Heart right ventricle (tissue), 16 donors: ENCODE results near the gene PPFIBP1. TPM values are rescaled to one million over a fixed set of nuclear protein-coding genes. Genes with fewer than 3 reads are reported as not detected.

Experiments
- ATAC-seq, 8 donors: fragments of 200-7000 bp; cut with Tn5 transposase; one replicate each; pipeline ENCODE4 v1.9.1; 2020; ENCODE audit warnings: mild to moderate bottlenecking in 8 of 8, moderate library complexity in 8 of 8, moderate number of reproducible peaks in 1 of 8
- DNase-seq, 2 donors: peaks; one replicate each; pipeline ENCODE4 v3.0.0-alpha.2; 2020
- H3K27ac ChIP-seq, 10 donors: fragments of 200-600 bp; sonication (generic) in 2 of 10; one replicate each; pipeline versions ENCODE4 v1.5.0 to v1.8.0; 2020 to 2022; ENCODE audit warnings: mild to moderate bottlenecking in 3 of 10
- H3K27me3 ChIP-seq, 7 donors: fragments of 200-600 bp; one replicate each; pipeline ENCODE4 v1.8.0; 2021 to 2022; ENCODE audit warnings: mild to moderate bottlenecking in 2 of 7
- H3K36me3 ChIP-seq, 9 donors: fragments of 200-600 bp; sonication (generic) in 1 of 9; one replicate each; pipeline versions ENCODE4 v1.5.0 to v1.8.0; 2020 to 2022; ENCODE audit warnings: mild to moderate bottlenecking in 2 of 9
- H3K4me1 ChIP-seq, 9 donors: fragments of 200-600 bp; sonication (generic) in 1 of 9; one replicate each; pipeline versions ENCODE4 v1.5.0 to v1.8.0; 2020 to 2022; ENCODE audit warnings: mild to moderate bottlenecking in 4 of 9
- H3K4me3 ChIP-seq, 10 donors: fragments of 200-600 bp; sonication (generic) in 2 of 10; one replicate each; pipeline versions ENCODE4 v1.5.0 to v1.8.0; 2020 to 2022; ENCODE audit warnings: mild to moderate bottlenecking in 7 of 10, moderate library complexity in 2 of 10
- H3K9me3 ChIP-seq, 11 donors: fragments of 200-600 bp in 10 of 11; sonication (generic) in 2 of 11; one replicate each; pipeline versions ENCODE4 v1.5.0 to v1.8.0; 2013 to 2022; ENCODE audit warnings: mild to moderate bottlenecking in 2 of 11, control low read depth in 1 of 11, moderate library complexity in 1 of 11
- WGBS, 2 donors: extraction: QIAGEN DNeasy Blood & Tissue Kit; methylation state at CpG; one replicate each; pipeline ENCODE4 v1.1.7; 2013; ENCODE audit warnings: inconsistent platforms in 1 of 2; 5-methylcytosine and 5-hydroxymethylcytosine counted together
- intact Hi-C, 10 donors: fragments of 100-400 bp; cut with DNase I; formaldehyde crosslinking; loops; one replicate each; pipeline versions ENCODE4 v1.11.1 to v1.14.2; 2022
- polyA plus RNA-seq, 2 donors: library from polyadenylated mRNA; stranded (reverse); fragments of 200-250 nt; gene quantifications; one replicate each; pipeline ENCODE4 v1.2.3, GENCODE V29; 2013
- total RNA-seq, 10 donors: library from RNA; stranded (reverse); fragmentation: NEBNext Ultra II Directional in 3 of 10; extraction: Animal tissue kit (Norgen Biotek cat#: 25700) in 3 of 10; gene quantifications; one replicate each; pipeline versions ENCODE4 v1.2.1 to v1.2.4, GENCODE V29; 2021 to 2023
- TF ChIP-seq, protein P1 (sequence below), 9 donors: fragments of 200-600 bp; sonication (generic) in 2 of 9; IDR thresholded peaks; one replicate each; pipeline versions ENCODE4 v1.5.0 to v1.8.0; 2021 to 2022; ENCODE audit warnings: antibody characterized with exemption in 9 of 9, mild to moderate bottlenecking in 5 of 9, moderate library complexity in 1 of 9
- donor health status: Arrhythmogenic right ventricular cardiomyopathy.
- donor health status: ischemic (EF 13 %, LVEDD 7.1; RV severe dilation, severe dysfunction).
- donor health status: healthy with polysubstance abuse.
- donor health status: DM: no; HTN: yes; CAD: no.
- donor health status: DM: no; HTN: no; CAD: no.
- donor health status: ischemic (EF 25% LVEDD 6.9; RV normal size, moderate dysfunction).
- donor health status: ischemic (EF 25% LVEDD 5.7; RV mildly dilated, moderate dysfunction).
- donor health status: healthy.
- donor health status: DM: yes; HTN: yes; CAD: no.
- donor health status: Ischemic cardiomyopathy.
- donor health status: ischemic (EF 35%, LVEDD 5.7; RV mildly dilated, moderate dysfunction).
- donor health status: nonischemic (EF 11% LVEDD 7.7; RV severe dilation, severe dysfunction).
- donor health status: DM: yes; HTN: yes; CAD: no.
- donor health status: PGD.
- donor health status: ischemic (EF 29% LVEDD 5.4; RV normal size, mild dysfunction).
- donor health status: nonischemic (EF 23%, LVEDD 6.1; RV moderate dilation, normal function).

Gene PPFIBP1
- total and polyA plus RNA-seq, 12 donors = 22.9 to 450 (median 314) TPM

- Histone ChIP-seq H3K27me3 (no peaks in the 10 kb centered on the region), H3K27ac (peak overlapping the region; percentile 52 to 96 (median 80)), H3K4me1 (peaks cover 20 to 99% (median 91%) of the 10 kb centered on the region in 9 donors), H3K9me3 (no peaks in the 10 kb centered on the region), H3K4me3 (peak overlapping the region in 4 of 10 donors; percentile 5 to 31 (median 18)), H3K36me3 (no peaks in the 10 kb centered on the region)
- TF ChIP-seq, protein P1, sequence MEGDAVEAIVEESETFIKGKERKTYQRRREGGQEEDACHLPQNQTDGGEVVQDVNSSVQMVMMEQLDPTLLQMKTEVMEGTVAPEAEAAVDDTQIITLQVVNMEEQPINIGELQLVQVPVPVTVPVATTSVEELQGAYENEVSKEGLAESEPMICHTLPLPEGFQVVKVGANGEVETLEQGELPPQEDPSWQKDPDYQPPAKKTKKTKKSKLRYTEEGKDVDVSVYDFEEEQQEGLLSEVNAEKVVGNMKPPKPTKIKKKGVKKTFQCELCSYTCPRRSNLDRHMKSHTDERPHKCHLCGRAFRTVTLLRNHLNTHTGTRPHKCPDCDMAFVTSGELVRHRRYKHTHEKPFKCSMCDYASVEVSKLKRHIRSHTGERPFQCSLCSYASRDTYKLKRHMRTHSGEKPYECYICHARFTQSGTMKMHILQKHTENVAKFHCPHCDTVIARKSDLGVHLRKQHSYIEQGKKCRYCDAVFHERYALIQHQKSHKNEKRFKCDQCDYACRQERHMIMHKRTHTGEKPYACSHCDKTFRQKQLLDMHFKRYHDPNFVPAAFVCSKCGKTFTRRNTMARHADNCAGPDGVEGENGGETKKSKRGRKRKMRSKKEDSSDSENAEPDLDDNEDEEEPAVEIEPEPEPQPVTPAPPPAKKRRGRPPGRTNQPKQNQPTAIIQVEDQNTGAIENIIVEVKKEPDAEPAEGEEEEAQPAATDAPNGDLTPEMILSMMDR (IDR thresholded peaks at IDR 0.05) = no peak
- DNase-seq (no peak), ATAC-seq (peak in 1 of 8 donors; percentile 13)
- intact Hi-C loops = loop anchor here in 2 of 10 donors (2.0 kb wide), 2 partner anchors 29 to 31 kb away; partner anchors contain the start of gene PPFIBP1 (in 1 of the 2)
- 27 to 39% methylated on average over 6 of the region's 6 CpGs for WGBS, 2 donors
Measured at GRCh38 chr12:27555925-27556778, 32.1 kb downstream of the PPFIBP1 start.

DNA sequence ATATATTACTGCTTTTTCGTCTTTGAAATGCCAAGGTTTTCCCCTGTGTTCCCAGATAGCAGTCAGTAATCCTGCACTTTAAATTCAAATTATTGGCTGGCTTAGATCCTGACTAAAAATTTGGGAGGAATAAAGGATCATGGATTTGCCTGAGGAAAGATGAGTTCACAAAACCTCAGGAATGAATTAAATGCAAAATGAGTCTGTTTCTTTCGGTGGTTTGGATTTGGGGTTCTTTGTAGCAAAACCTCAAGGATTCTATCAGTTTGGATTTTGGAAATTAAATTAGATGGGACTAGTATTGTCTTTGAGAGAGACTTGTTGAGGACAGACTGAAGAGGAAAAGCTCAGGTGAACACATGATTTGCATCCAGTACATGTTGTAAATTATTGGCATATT lies 36.1 kb downstream of the PPFIBP1 start:
- Histone ChIP-seq H3K9me3 (no peaks in the 10 kb centered on the region), H3K4me1 (peaks cover 17 to 87% (median 77%) of the 10 kb centered on the region in 9 donors), H3K4me3 (no peak overlapping the region), H3K36me3 (no peaks in the 10 kb centered on the region), H3K27ac (peak overlapping the region in 6 of 10 donors; percentile 32 to 69 (median 54)), H3K27me3 (no peaks in the 10 kb centered on the region)
- WGBS, 2 donors = 67 to 69% methylated on average over 2 of the region's 2 CpGs
- TF ChIP-seq, protein P1 (IDR thresholded peaks at IDR 0.05) = no peak
- ATAC-seq = no peak
- no peak for DNase-seq
- intact Hi-C loops = loop anchor here in 1 of 10 donors (5.0 kb wide), 1 partner anchor 33 kb away; no protein-coding TSS in a partner anchor

DNA sequence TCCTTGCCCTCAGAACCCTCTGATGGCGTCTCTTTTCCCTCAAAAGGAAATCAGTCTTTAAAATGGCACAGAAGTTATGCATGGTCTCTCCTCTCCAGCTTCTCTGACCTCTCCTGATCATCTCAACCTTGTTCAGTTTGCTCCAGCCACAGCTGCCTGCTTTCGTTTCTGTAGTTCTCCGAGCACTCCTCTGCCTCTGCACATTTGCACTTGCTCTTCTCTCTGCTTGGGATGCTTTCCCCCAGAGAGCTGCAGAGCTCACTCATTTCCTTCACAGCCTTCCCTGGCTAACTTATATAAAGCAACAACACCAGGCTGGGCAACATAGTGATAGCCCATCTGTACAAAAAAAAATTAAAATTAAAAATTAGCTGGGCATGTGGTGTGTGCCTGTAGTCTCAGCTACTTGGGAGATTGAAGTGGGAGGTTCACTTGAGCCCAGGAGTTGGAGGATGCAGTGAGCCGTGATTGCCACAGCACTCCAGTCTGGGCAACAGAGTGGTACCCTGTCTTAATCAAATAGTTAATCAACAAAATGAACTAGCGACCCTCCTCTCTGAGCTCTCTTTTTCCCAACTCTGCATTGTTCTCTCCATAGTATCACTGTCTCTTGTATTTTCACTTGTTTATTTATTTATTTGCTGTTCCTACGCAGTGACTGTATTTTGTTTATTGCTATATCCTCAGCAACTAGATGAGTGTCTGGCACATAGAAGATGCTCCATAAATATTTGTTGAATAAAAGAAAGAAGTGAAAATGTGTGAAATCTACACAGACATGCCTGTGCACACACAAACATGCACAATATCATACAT lies 37.7 kb downstream of the PPFIBP1 start:
- ATAC-seq (peak; percentile 33 to 69 (median 55)), DNase-seq (peak in 1 of 2 donors; percentile 39)
- Histone ChIP-seq H3K4me3 (no peak overlapping the region), H3K9me3 (no peaks in the 10 kb centered on the region), H3K27ac (peak overlapping the region in 8 of 10 donors; percentile 11 to 69 (median 40)), H3K36me3 (no peaks in the 10 kb centered on the region), H3K4me1 (peaks cover 15 to 87% (median 77%) of the 10 kb centered on the region in 9 donors), H3K27me3 (no peaks in the 10 kb centered on the region)
- WGBS, 2 donors = 28 to 31% methylated on average over 6 of the region's 6 CpGs
- TF ChIP-seq, protein P1 (IDR thresholded peaks at IDR 0.05) = no peak
- intact Hi-C loops = loop anchor here in 1 of 10 donors (5.0 kb wide), 1 partner anchor 34 kb away; no protein-coding TSS in a partner anchor
